ENCODE measurements around the gene SYNE4. TPM values are rescaled to one million over a fixed set of nuclear protein-coding genes. Genes with fewer than 3 reads are reported as not detected.

The SYNE4 gene
- total and polyA plus RNA-seq, 2 of the 13 experiments (the other 11 are each of a cell fraction or from before 2014, with no cell fraction given), result 13.7 to 23.0 TPM

GRCh38 chr19:36054119-36054732 is 45.6 kb upstream of the SYNE4 start, which contains the start of gene THAP8 (continued):
- TF ChIP-seq, protein P1, sequence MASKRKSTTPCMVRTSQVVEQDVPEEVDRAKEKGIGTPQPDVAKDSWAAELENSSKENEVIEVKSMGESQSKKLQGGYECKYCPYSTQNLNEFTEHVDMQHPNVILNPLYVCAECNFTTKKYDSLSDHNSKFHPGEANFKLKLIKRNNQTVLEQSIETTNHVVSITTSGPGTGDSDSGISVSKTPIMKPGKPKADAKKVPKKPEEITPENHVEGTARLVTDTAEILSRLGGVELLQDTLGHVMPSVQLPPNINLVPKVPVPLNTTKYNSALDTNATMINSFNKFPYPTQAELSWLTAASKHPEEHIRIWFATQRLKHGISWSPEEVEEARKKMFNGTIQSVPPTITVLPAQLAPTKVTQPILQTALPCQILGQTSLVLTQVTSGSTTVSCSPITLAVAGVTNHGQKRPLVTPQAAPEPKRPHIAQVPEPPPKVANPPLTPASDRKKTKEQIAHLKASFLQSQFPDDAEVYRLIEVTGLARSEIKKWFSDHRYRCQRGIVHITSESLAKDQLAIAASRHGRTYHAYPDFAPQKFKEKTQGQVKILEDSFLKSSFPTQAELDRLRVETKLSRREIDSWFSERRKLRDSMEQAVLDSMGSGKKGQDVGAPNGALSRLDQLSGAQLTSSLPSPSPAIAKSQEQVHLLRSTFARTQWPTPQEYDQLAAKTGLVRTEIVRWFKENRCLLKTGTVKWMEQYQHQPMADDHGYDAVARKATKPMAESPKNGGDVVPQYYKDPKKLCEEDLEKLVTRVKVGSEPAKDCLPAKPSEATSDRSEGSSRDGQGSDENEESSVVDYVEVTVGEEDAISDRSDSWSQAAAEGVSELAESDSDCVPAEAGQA (IDR thresholded peaks at IDR 0.05; ENCODE audit: low read depth), result 0 out of 2 replicates have a peak, but pooled peaks have one; percentile 68
- TF ChIP-seq, protein P1 (CRISPR knock-in tag; IDR thresholded peaks at IDR 0.05; ENCODE audit: borderline replicate concordance), result 0 out of 2 replicates have a peak, but pooled peaks have one; percentile 55
- peak; percentile 85; the same call in 1 of the 2 replicates for TF ChIP-seq HDAC2 (CRISPR knock-in tag; IDR thresholded peaks at IDR 0.05)
- TF ChIP-seq MZF1 (CRISPR knock-in tag; IDR thresholded peaks at IDR 0.05; ENCODE audit: borderline replicate concordance), result 0 out of 2 replicates have a peak, but pooled peaks have one; percentile 53
- peak; percentile 96 for TF ChIP-seq ERF (CRISPR knock-in tag; IDR thresholded peaks at IDR 0.05)
- no peak for TF ChIP-seq SRF (IDR thresholded peaks at IDR 0.05; ENCODE audit: low read depth, low read length)
- TF ChIP-seq TGIF2 (CRISPR knock-in tag; IDR thresholded peaks at IDR 0.05), result no peak
- TF ChIP-seq HOXA5 (CRISPR knock-in tag; IDR thresholded peaks at IDR 0.05), result peak; percentile 74
- peak; percentile 87; the same call in 1 of the 2 replicates for TF ChIP-seq ZNF350 (CRISPR knock-in tag; IDR thresholded peaks at IDR 0.05; ENCODE audit: borderline replicate concordance, low read depth)
- no peak for TF ChIP-seq NFE2 (CRISPR knock-in tag; IDR thresholded peaks at IDR 0.05)
- no peak for TF ChIP-seq SMARCC2 (IDR thresholded peaks at IDR 0.05)
- TF ChIP-seq KDM2A (CRISPR knock-in tag; IDR thresholded peaks at IDR 0.05; ENCODE audit: borderline replicate concordance, low read depth), result no peak; the same call in 1 of the 2 replicates
- peak; percentile 69 for TF ChIP-seq IKZF5 (CRISPR knock-in tag; IDR thresholded peaks at IDR 0.05)
- TF ChIP-seq ZSCAN31 (CRISPR knock-in tag; IDR thresholded peaks at IDR 0.05; ENCODE audit: low read depth), result peak; percentile 82; the same call in 1 of the 2 replicates
- no peak for TF ChIP-seq THYN1 (CRISPR knock-in tag; IDR thresholded peaks at IDR 0.05; ENCODE audit: borderline replicate concordance, low read depth)
- TF ChIP-seq ATAD3A (CRISPR knock-in tag; IDR thresholded peaks at IDR 0.05), result no peak
- TF ChIP-seq TCF7 (IDR thresholded peaks at IDR 0.05; ENCODE audit: low read depth), result no peak
- TF ChIP-seq MED13 (CRISPR knock-in tag; IDR thresholded peaks at IDR 0.05), result peak; percentile 55; the same call in 1 of the 2 replicates
- TF ChIP-seq SALL2 (CRISPR knock-in tag; IDR thresholded peaks at IDR 0.05), result peak; percentile 54; the same call in 1 of the 2 replicates

Data from HepG2 (cell line).